HS-27A (cell line): ENCODE data around the gene ZNF780A.
"Not testable (repeated sequence)": the region's sequence is repeated elsewhere in the genome, so short reads cannot be mapped to it uniquely, and the experiment has no call there.

ENCODE experiments used
- DNase-seq: peaks from one replicate; pipeline ENCODE4 v3.0.0-alpha.2; 2012; ENCODE audit warnings: low read depth, missing footprints

The ZNF780A gene

DNA sequence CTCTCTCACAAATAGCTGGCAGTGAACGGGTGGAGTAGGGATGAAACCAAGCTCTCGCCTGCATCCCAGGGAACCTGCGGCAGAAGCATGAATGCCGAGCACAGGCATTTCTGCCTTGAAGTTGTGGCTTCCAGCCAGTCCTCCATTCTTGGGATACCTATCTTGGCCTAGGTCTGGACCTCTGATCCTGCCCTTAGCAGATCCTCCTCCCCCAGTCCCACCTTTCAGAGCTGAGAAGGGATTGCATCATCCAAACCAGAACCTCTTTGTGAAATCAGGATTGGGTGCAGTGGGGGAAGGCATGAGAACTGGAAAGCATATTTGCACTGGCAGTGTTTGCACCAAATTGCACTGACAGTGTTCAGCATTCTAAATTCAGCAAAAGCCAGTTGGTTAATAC, 5.8 kb downstream of the ZNF780A start:
- DNase-seq: no peak

DNA sequence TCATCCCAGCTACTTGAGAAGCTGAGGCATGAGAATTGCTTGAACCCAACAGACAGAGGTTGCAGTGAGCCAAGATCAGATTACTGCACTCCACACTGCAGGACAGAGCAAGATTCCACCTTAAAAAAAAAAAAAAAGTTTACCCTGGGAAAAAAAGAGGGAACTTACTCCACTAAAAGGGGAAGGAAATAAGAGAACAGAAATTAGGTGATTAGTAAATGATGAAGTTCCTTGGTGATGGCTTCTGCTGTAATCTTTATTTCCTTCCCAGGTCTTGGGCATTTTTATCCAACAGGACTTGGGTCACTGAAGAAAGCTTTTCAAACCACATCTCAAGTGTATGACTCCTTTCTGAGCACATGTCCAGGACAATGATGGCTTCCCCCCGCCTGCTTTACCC, 9.3 kb downstream of the ZNF780A start:
- DNase-seq: no peak

GRCh38 chr19:40080289-40080688, 10.5 kb downstream of the ZNF780A start:
- DNase-seq: no peak

GRCh38 chr19:40078377-40078776, 12.4 kb downstream of the ZNF780A start:
- no peak for DNase-seq

DNA sequence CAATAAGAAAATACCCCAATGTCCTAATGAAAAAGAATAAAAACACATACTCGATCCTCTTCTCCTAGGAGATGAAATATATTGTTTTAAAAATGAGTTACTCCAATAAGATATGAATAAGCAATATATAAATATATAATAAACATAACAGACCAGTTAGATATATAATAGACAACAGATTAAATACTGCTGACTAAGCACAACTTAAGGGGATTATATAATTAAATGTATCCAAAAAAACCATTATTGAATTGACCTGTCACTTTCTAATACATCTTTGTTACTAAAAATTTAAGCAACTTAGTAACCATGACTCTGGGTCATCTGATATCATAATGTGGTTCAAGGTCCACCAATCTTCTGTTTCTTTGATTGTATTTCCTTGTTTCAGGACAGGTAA, 20.7 kb downstream of the ZNF780A start:
- DNase-seq: no peak

- no peak for DNase-seq
Observed at GRCh38 chr19:40059624-40060023, 31.1 kb downstream of the ZNF780A start.

- DNase-seq: no peak
Observed at GRCh38 chr19:40057166-40057565, 33.6 kb downstream of the ZNF780A start.

DNA sequence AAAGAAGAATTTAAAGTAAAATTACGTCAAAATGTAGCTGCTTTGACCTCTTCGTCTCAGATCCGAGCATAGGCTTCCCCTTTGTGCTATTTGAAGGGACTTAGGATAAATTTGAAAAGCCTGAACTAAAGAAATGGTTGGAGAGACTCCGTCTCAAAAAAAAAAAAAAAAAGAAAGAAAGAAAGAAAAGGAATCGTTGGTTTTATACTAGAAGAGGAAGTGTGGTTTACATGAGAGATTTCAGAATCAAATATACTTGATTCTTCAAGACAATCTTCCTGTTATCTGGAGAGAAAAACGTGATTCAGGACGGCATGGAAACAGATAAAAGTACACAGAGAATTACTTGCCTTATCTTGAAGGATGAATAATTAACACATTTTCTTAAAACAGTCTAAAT, 34.2 kb downstream of the ZNF780A start:
- DNase-seq: no peak

- DNase-seq: peak; percentile 66
Observed at GRCh38 chr19:40055832-40056504, 34.8 kb downstream of the ZNF780A start, which contains the start of gene ZNF780B. TSS of gene ZNF780B (minus strand) at chr19:40056231. CDS start at chr19:40050332, 5,899 bp downstream.

GRCh38 chr19:40055049-40055448, 35.7 kb downstream of the ZNF780A start:
- no peak for DNase-seq

GRCh38 chr19:40054632-40055031, 36.1 kb downstream of the ZNF780A start:
- no peak for DNase-seq

GRCh38 chr19:40053491-40053890, 37.3 kb downstream of the ZNF780A start:
- DNase-seq: no peak

GRCh38 chr19:40041718-40042117, 49.0 kb downstream of the ZNF780A start:
- DNase-seq: not testable (repeated sequence)

- DNase-seq: not testable (repeated sequence)
Observed at GRCh38 chr19:40038047-40038446, 52.7 kb downstream of the ZNF780A start.

DNA sequence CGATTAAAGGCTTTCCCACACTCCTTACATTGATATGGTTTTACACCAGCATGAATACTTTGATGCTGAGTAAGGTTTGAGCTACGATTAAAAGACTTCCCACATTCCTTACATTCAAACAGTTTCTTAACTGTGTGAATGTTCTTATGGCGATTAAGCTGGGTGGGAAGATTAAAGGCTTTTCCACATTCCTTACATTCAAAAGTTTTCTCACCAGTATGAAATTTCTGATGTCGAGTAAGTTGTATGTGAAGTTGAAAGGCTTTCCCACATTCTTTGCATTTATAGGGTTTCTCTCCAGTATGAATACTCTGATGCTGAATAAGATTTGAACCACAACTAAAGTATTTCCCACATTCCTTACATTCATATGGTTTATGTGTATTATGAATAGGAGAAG, 54.7 kb downstream of the ZNF780A start:
- no peak for DNase-seq

GRCh38 chr19:40033989-40034560, 56.7 kb downstream of the ZNF780A start:
- no peak for DNase-seq

GRCh38 chr19:40026597-40026970, 64.2 kb downstream of the ZNF780A start:
- no peak for DNase-seq

GRCh38 chr19:40025938-40026596, 64.7 kb downstream of the ZNF780A start:
- DNase-seq: no peak

GRCh38 chr19:40023969-40024368, 66.8 kb downstream of the ZNF780A start:
- no peak for DNase-seq
